HG03039 (cell line): Measurements from ENCODE around the gene SERP1.
"Not testable (repeated sequence)": the region's sequence is repeated elsewhere in the genome, so short reads cannot be mapped to it uniquely, and the experiment has no call there.

Source experiments
- ATAC-seq: cut with Tn5 transposase; IDR thresholded peaks from one replicate; pipeline ENCODE4 v1.9.1; 2021; ENCODE audit warnings: mild to moderate bottlenecking, moderate library complexity; ENCODE audit not compliant: unreplicated experiment

Gene SERP1

DNA sequence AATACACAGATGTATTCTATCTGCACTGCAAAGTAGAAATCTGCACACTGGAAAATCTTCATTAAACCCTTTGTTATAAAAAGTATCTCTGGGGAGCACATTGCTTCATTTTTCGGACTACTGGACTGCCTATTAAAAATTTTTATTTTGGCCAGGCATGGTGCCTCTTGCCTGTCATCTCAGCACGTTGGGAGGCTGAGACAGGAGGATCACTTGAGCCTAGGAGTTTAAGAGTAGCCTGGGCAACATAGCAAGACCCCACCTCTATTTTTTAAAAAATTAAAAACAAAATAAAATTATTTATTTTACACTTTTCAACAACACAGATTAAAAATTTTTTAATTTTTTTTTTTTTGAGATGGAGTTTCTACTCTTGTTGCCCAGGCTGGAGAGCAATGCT is 6.0 kb downstream of the SERP1 start:
- no peak for ATAC-seq

DNA sequence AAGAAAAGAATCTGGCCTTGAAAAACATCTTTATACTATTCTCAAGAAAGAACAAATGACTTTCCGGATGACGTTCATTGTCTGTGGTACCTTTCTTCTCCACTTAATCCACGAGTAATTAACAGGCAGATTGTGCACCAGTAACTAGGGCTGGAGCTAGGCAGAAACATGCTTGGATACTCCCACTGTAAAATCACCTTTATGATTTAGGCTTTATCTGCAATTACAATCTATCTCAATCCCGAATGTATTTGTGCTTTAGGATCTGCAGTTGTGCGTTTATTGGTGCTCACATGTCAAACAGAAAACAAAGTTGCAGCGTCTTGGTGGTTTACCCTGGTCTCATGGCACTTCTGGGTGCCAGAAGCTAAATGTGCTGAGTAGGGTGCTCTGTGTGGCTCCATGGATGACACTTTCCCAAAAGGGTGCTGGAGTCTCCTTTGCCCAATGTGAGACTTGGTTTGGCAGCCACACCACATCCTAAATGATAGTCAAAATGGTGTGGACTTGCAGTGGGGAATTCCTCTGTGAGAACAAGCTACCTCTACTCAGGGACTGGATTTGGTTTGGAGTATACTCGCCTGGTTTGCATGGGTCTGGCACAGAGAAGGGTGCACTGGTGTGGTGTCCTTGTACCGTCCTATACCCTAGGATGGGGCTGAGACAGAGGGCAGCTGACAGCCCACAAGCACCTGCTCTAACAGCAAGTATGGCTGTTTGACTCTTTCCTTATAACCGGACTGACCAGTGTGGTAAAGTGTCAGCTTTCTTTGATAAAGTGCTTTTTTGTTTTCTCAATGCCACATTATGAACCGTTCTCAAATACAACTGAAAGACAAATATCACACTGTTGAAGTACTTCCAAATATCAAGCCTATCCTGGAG is 7.7 kb downstream of the SERP1 start:
- no peak for ATAC-seq

DNA sequence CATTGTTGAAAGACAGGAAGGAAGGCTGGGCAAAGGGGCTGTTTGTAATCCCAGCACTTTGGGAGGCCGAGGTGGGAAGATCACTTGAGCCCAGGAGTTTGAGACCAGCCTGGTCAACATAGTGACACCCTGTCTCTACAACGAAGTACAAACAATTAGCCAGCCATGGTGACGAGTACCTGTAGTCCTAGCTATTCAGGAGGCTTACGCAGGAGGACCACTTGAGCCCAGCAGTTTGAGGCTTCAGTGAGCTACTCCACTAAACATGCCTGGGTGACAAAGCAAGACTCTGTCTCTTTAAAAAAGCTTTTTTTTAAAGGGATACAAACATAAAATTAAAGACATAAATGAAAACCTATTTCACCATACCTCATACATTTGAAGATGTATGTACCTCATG is 11.1 kb downstream of the SERP1 start:
- no peak for ATAC-seq

DNA sequence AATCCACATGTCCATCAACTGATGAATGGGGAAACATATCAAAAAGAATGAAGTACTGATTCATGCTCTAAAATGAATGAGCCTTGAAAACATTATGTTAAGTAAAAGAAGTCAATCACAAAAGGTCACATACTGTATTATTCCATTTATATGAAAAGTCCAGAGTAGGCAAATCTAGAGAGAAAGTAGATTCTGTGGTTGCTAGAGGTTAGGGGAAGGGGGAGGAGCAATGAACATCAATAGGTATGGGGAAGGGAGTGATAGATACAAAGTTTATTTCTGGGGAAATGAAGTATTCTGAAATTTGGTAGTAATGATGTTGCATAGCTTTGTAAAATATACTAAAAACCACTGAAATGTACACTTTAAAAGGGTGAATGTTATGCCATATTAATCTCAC is 14.5 kb downstream of the SERP1 start:
- ATAC-seq, result no peak

- no peak for ATAC-seq
Observed at GRCh38 chr3:150528354-150528797, 17.9 kb downstream of the SERP1 start.

DNA sequence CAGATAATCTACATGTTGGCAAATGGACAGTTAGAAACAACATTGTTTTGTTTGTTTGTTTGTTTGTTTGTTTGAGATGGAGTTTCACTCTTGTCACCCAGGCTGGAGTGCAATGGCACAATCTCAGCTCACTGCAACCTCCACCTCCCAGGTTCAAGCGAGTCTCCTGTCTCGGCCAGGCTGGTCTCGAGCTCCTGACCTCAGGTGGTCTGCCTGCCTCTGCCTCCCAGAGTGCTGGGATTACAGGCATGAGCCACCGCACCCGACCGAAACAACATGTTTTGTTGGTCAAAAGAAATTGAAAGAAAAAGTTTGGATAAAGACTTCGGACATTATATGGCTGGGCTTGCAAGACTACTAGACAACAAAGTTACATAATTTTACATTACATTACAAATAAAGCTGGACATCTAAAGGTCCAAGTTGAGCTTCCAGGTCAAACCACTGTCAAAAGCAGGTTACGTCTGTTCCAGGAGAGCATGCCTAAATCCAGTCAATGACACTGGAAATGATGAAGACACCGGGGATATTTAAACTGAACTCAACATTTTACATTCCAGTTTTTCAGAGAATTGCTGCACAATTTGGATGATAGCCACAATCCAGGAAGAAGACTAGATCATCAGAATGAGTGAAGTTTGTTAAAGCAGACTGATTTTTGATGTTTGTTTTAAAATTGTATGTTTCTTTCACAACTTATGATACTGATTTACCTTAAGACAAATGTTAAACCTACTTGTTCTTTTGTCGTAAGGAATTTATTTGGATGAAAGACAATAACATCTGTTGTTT is 18.6 kb downstream of the SERP1 start:
- ATAC-seq, result no peak

DNA sequence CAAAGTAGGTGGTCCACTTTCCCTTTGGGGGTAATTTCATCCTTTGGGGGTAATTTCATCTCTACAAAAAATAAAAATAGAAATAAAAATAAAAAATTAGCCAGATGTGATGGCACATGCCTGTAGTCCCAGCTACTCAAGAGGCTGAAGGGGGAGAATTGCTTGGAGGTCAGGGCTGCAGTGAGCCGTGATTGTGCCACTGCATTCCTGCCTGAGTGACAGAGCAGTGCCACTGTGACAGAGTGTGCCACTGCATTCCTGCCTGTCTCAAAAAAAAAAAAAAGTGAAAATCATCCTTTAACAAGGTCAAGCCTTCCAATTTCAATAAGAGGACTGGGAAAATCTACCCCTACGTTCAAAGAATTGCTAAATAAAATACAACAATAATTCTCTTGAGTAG is 22.8 kb downstream of the SERP1 start:
- no peak for ATAC-seq

DNA sequence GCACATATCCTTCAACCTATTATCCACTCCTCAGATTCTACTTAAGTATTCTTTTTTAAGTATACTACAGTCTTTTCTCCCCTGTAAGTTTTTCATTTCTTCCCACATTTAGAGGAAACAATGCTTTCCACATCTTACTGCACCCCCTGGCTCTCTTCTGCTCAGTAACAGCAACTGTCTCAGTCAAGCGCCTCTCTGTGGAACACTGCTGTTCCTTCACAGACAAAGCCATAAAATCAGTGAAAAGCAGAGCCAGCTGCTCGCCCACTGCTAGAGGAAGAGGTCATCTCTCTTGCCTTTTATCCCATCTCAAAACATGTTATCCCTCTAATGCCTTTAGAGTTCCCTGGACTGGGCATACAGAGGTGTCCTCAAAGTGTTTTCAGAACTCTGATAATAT is 24.8 kb downstream of the SERP1 start:
- no peak for ATAC-seq

DNA sequence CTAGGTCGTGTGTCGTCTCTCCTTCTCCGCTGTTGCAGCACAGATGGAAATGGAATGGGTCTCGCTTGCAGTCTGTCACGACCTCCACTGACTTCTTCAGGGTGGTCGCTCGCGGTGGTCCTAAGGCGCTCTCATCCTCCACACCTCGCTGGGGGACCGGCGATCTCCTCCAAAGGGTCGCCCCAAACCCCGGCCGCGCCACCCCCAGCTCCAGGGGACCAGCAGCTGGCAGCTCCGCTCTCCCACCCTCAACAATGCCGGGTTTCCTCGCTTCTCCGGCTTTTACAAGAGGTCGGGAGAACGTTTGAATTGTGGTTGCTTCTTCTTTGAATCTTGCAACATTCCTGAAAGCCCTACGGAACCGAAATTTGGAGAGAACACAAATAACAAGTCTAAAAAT is 25.9 kb downstream of the SERP1 start:
- ATAC-seq, result no peak

DNA sequence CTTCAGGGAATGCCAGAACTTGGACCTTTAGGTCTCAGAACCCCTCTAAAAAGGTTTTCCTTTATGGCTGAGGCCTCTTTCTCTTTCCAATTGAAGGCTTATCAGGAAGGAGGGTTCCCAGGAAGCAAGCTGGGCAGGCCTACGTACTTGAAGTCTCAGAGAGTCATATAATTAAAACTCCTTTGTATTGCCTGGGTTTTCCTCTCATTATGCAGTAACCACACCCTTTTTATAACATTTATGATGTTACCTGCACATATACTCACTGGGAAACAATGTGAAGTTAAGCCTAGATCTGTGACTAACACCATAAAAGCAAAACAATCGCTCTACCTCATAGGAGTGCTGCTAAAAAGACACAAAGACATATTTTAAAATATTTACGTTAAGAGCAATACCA is 27.3 kb downstream of the SERP1 start:
- no peak for ATAC-seq

GRCh38 chr3:150515210-150515609 is 31.1 kb downstream of the SERP1 start:
- ATAC-seq, result no peak

DNA sequence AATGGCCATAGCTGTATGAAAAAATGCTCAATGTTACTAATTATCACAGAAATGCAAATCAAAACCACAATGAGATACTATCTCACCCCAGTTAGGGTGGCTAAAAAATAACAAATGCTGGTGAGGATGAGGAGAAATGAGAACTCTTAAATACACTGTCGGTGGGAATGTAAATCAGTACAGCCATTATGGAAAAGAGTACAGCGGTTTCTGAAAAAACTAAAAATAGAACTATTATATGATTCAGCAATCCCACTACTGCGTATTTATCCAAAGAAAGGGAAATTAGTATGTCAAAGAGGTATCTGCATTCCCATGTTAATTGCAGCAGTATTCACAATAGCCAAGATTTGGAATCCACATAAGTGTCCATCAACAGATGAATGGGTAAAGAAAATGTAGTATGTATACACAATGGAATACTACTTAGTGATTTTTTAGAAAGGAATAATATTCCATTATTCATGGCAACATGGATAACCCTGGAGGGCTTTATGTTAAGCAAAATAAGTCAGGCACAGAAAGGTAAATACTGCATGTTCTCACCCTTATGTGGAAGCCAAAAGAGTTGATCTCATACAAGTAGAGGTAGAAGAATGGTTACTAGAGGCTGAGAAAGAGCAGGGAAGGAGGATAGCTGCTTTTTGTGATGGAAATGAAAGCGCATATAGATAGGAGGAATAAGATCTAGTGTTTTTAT is 35.0 kb downstream of the SERP1 start:
- no peak for ATAC-seq

GRCh38 chr3:150509780-150510179 is 36.5 kb downstream of the SERP1 start:
- ATAC-seq, result no peak

DNA sequence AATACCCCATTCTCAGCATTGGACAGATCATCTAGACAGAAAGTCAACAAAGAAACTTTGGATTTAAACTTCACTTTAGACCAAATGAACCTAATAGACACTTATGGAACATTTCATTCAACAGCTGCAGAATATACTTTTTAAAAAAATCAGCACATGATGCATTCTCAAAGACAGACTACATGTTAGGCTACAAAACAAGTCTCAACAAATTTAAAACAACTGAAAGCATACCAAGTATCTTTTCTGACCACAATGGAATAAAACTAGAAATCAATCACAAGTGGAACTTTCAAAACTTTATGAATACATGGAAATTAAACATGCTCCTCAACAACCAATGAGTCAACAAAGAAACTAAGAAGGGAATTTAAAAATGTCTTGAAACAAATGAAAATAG is 37.9 kb downstream of the SERP1 start:
- no peak for ATAC-seq

DNA sequence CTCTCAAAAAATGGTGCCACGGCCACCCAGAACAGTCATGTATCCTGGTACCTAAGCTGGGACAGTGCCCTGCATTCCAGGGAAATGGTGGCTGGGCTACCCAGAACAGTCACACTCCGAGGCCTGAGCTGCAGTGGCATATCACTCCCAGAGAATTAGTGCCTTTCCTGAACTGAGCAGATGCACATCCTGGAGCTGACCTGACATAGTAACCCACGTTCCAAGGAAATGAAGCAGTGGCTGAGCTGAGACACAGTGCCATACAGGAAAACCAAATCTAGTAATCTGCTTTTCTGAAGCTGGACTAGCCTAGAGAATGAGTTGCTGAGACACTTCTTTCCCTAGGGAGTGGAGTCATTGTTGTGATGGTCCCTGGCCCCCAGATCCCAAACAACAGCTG is 41.8 kb downstream of the SERP1 start:
- ATAC-seq, result no peak

- ATAC-seq, result no peak
Observed at GRCh38 chr3:150503402-150504099, 42.7 kb downstream of the SERP1 start.

GRCh38 chr3:150500960-150501359 is 45.3 kb downstream of the SERP1 start:
- not testable (repeated sequence) for ATAC-seq

DNA sequence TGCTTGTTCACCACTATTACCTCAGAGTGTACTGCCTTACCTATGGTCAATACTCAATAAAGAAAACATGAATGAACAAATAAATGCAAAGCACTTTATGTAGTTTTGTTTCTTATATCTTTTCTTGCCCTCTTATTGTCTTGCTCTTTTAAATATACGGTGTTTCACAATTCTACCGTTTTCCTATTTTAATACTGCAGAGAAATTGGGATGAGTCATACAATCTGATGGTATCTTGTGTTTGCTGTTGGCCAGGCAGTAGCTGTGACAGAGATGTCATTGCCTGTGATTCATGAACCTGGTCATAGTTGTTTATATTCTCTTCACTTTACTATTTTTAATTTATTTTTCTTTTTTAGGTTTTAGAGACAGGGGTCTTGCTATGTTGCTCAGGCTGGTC is 48.3 kb downstream of the SERP1 start:
- no peak for ATAC-seq

GRCh38 chr3:150495563-150496168 is 50.6 kb downstream of the SERP1 start:
- ATAC-seq, result no peak

DNA sequence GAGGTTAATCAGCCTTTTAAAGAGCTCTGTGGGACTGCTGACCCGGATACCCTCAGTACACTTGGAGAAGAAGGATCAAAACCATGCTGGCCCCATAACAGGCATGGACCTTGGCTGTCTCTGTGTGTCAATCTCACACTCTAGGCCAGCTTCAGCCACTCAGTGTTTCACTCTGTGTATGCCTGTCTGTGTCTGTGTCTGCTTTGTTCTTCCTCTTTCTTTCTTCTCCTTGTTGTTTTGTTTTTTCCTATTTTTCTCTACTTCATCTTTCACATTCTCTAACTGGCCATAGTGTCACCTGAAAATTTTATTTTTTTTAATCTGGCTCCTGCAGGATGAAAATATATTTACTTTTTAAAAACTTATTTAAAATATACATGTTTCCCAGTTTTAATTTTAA is 51.1 kb downstream of the SERP1 start:
- ATAC-seq, result no peak
